ENCODE results near the gene RBP3. TPM values are rescaled to one million over a fixed set of nuclear protein-coding genes. Genes with fewer than 3 reads are reported as not detected.

Gene RBP3
- polyA plus RNA-seq, 4 donors, result 0.07 to 0.11 (median 0.08) TPM

- DNase-seq (ENCODE audit: low read depth in 4 of 4, low spot score in 3 of 4), result no peak
These were observed 13.5 kb upstream of the RBP3 start for GRCh38 chr10:47334466-47335295.

DNA sequence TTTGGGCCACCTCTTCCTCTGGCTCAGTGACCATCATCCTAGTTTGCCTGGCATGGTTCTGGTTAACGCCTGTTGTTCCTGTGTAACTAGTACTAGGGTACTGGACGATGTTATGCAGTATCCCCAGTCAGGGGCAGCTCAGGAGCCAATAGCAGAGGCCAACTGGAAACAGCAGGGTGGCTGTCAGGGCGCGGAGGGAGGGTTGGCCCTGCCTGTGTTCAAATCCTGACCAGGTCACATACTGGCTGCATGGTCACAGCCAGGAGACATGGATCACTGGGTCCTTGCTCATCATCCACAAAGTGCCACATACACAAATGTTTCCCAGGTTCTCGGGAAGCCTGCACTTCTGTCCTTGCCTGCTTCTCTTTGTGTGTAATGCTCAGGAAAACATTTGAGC is 12.3 kb upstream of the RBP3 start:
- DNase-seq (ENCODE audit: low read depth in 4 of 4, low spot score in 3 of 4), result no peak

GRCh38 chr10:47336387-47337134 is 11.6 kb upstream of the RBP3 start:
- no peak for DNase-seq (ENCODE audit: low read depth in 4 of 4, low spot score in 3 of 4)

GRCh38 chr10:47337310-47337709 is 10.9 kb upstream of the RBP3 start:
- no peak for DNase-seq (ENCODE audit: low read depth in 4 of 4, low spot score in 3 of 4)

GRCh38 chr10:47339186-47339735 is 8.9 kb upstream of the RBP3 start:
- no peak for DNase-seq (ENCODE audit: low read depth in 4 of 4, low spot score in 3 of 4)

DNA sequence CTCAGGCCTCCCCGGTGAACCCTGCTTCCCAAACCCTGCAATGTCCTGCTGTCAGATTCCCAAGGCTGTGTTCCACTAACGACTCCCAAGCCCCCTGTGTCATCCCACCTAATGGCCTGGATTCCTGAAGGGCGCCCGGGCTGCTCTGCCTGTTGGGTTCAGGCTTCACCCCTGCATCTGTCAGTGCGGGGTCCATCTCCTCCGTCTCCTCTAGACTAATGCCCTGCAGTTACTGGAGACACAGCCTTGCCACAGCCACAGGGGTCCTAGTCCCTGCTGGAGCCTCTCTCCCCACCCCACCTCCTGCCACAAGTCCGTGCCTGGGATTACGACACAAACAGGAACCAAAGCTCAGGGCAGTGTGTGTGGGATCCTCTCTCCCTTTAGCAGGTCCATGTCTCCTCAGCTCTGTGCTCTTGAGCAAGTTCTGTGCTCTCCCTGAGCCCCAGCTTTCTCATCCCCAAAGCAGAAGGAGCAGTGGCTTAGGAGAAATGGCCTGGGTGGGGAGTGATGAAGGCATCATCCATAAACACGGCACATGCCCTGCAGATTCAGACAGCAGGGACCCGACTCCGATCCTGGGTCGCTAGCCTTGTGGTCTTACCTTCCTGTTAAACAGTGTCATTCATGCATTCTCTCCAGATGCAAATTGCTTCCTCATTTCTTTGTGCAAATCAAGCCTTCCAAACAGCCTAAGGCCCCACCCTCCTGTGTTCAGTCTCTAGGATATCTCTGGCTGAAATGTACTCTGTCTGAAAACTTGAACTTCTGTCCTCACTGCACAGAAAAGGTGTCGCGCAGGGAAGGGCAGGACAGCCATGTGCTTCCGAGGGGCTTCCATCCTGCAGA is 8.2 kb upstream of the RBP3 start:
- DNase-seq (ENCODE audit: low read depth in 4 of 4, low spot score in 3 of 4), result no peak

- DNase-seq (ENCODE audit: low read depth in 4 of 4, low spot score in 3 of 4), result peak; percentile 17 to 39 (median 20)
These were observed 7.5 kb upstream of the RBP3 start for GRCh38 chr10:47340608-47341170.

DNA sequence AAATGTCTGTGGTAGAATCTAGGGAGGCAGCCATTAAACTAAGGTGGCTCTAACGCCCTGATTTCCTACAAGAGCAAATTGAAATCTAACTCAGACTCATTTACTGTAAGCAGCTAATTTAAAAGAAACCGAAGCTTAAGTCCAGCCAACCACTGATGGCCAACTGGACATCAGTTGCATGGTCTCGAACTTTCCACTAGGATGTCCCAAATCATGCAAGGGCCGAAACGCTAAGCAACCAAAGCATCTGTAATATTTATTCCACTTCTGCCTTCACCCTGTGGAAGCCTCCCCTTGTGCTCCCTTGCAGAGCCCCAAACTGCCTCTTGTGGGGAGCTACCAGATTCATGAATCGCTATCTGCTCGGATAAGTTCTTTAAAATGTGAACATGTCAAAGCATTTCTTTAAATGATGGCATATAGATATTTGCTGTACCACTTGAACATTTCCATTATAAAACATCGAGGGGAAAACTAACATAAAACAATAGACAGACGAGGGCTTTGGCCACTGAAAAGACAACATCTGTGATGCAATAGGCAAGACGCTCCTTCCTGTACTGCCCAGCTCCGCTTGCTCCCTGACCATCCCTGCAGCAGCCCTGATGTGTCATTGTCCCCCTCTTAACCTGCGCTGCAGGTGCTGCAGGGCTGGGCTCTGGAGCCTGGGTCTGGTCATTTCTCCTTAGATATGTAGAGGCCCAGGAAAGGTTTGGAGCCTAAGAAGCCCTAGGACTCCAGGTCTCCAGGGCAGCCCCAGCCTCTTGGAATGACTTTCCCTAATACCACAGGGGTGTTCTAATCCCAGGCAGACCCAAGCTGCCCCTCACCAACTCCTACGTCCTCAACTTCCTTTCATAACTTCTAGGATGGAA is 2.9 kb upstream of the RBP3 start:
- DNase-seq (ENCODE audit: low read depth in 4 of 4, low spot score in 3 of 4), result no peak

DNA sequence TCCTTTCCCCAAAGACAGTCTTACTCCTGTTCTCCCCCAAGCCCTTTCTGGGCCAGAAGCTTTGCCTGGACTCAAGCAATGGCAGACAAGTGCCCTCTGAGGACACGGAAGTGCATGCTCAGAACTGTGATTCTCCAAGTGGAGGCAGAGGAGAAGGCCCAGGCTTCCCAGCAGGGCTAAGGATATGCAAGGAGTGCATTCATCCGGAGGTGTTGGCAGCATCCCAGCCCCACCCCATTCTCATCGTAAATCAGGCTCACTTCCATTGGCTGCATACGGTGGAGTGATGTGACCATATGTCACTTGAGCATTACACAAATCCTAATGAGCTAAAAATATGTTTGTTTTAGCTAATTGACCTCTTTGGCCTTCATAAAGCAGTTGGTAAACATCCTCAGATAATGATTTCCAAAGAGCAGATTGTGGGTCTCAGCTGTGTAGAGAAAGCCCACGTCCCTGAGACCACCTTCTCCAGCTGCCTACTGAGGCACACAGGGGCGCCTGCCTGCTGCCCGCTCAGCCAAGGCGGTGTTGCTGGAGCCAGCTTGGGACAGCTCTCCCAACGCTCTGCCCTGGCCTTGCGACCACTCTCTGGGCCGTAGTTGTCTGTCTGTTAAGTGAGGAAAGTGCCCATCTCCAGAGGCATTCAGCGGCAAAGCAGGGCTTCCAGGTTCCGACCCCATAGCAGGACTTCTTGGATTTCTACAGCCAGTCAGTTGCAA is 1.4 kb upstream of the RBP3 start:
- DNase-seq (ENCODE audit: low read depth in 4 of 4, low spot score in 3 of 4), result no peak

- DNase-seq (ENCODE audit: low read depth in 4 of 4, low spot score in 3 of 4), result no peak
These were observed 874 bp upstream of the RBP3 start for GRCh38 chr10:47347303-47347675.

- no peak for DNase-seq (ENCODE audit: low read depth in 4 of 4, low spot score in 3 of 4)
These were observed 703 bp downstream of the RBP3 start for GRCh38 chr10:47348661-47349470.

DNA sequence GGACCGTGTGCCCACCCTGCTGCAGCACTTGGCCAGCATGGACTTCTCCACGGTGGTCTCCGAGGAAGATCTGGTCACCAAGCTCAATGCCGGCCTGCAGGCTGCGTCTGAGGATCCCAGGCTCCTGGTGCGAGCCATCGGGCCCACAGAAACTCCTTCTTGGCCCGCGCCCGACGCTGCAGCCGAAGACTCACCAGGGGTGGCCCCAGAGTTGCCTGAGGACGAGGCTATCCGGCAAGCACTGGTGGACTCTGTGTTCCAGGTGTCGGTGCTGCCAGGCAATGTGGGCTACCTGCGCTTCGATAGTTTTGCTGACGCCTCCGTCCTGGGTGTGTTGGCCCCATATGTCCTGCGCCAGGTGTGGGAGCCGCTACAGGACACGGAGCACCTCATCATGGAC is 1.4 kb downstream of the RBP3 start:
- no peak for DNase-seq (ENCODE audit: low read depth in 4 of 4, low spot score in 3 of 4)

- no peak for DNase-seq (ENCODE audit: low read depth in 4 of 4, low spot score in 3 of 4)
These were observed 1.8 kb downstream of the RBP3 start for GRCh38 chr10:47349941-47350371.

GRCh38 chr10:47350671-47351640 is 2.8 kb downstream of the RBP3 start:
- no peak for DNase-seq (ENCODE audit: low read depth in 4 of 4, low spot score in 3 of 4)

GRCh38 chr10:47351899-47352815 is 4.0 kb downstream of the RBP3 start:
- DNase-seq (ENCODE audit: low read depth in 4 of 4, low spot score in 3 of 4), result no peak

GRCh38 chr10:47353351-47353750 is 5.2 kb downstream of the RBP3 start:
- no peak for DNase-seq (ENCODE audit: low read depth in 4 of 4, low spot score in 3 of 4)

Measured in right renal pelvis (tissue), 4 donors.